ACHN (cell line): ENCODE measurements around the gene SCLY.
"Not testable (repeated sequence)": the region's sequence is repeated elsewhere in the genome, so short reads cannot be mapped to it uniquely, and the experiment has no call there.

Experiments used
- DNase-seq: peaks from one replicate; pipeline ENCODE4 v3.0.0-alpha.2; 2015
- in situ Hi-C: cut with HindIII; loops from 2 replicates; pipeline ENCODE4 v1.10.0; 2017; ENCODE audit warnings: low sequenced_read_pairs, low pct_ligation_motif_present, low pct_unique_long_range_greater_than_20kb

The SCLY gene

DNA sequence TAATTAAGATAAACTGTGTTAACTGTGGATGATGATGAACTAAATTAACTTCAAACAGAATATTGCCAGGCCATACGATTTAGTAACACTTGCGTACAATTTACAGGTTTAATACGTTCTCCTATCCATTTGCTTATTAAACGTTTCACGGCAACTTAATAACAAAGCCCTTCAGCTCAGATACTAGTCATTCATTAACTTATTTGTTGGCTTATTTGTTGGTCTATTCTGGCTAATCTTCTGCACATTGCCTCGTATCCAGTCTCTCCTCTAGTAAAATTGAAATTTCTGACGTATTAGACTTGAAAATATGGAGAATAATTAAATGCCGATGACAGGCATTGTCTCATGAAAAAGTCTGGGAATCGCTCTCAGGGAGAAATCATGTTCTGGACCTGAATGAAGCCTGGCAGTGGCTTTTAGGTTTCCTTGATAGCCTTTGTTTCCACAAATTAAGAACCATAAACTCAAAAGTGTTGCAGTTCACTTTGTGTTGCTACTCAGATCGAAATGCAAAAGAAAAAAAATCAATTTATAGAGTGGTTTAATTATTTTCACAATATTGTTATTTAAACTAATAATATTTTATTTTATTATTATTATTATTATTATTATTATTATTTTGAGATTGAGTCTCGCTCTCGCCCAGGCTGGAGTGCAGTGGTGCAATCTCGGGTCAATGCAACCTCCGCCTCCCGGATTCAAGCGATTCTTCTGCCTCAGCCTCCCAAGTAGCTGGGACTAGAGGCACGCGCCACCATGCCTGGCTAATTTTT, 4.5 kb downstream of the SCLY start:
- DNase-seq = no peak
- in situ Hi-C loops = no loop called here

DNA sequence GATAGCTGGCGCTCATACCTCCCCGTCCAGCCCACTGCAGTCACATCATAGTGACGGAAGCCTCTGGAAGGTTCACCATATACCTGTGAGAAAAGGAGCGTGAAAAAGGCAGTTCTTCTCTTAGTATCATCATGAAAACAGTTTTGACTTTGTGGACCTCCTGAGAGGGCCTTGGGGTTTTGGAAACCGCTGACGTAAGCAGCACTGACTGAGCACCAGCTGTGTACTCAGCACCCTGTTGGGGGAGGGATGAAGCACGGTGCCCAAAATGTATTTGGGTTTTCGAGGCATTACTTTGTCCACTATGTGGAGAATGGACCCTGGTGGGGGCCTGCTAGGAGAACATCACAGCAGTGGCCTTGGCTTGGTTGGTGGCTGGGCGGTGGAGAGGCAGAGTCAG, 5.4 kb downstream of the SCLY start:
- no peak for DNase-seq
- in situ Hi-C loops = no loop called here

- DNase-seq, in situ Hi-C loops: not testable (repeated sequence)
Observed at GRCh38 chr2:238066718-238067117, 5.9 kb downstream of the SCLY start.

GRCh38 chr2:238067939-238068338, 7.1 kb downstream of the SCLY start:
- DNase-seq = no peak

GRCh38 chr2:238069021-238069709, 8.4 kb downstream of the SCLY start:
- DNase-seq = no peak
- in situ Hi-C loops = no loop called here

More at GRCh38 chr2:238067939-238068338, 7.1 kb downstream of the SCLY start:
- in situ Hi-C loops = no loop called here

GRCh38 chr2:238069877-238070276, 9.1 kb downstream of the SCLY start:
- DNase-seq = no peak
- in situ Hi-C loops = no loop called here

DNA sequence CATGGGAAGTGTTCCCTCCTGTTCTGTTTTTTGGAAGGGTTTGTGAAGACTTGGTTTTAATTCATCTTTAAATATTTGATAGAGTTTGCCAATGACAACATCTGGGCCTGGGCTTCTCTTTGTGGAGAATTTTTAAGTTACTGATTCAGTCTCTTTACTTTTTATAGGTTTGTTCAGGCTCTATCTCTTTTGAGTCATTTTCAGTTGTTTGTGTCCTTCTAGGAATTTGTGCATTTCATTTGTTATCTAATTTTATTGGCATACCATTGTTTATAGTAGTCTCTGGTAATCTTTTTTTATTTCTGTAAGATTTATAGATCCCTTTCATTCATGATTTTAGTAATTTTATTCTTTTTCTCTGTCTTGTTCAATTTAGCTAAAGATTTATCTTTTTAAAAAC, 14.6 kb downstream of the SCLY start:
- in situ Hi-C loops = no loop called here

GRCh38 chr2:238077292-238077691, 16.5 kb downstream of the SCLY start:
- DNase-seq = no peak
- in situ Hi-C loops = no loop called here

More for the DNA sequence above, 14.6 kb downstream of the SCLY start:
- DNase-seq = no peak

- no peak for DNase-seq
- in situ Hi-C loops = no loop called here
Observed at GRCh38 chr2:238079874-238080327, 19.1 kb downstream of the SCLY start.

DNA sequence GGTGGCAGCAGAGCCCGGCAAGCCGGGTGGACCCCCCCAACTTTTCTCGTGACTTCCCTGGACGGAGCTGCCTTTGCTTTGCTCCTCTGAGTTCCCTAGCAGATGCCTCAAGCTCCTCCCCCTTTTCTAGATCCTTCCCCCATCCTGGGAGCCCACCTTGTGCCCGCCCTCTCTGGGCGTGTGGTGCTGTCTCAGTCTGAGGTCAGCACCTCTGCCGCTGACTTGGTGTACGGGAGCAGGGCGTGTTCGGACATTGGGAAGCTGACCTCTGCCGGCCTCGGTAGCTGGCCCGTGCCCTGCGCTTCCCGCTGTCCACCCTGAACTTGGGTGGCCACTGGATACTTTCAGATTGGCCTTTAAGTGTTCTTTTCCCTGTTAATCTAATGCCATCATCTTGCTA, 19.7 kb downstream of the SCLY start:
- in situ Hi-C loops = no loop called here
- DNase-seq = no peak

GRCh38 chr2:238081150-238081549, 20.3 kb downstream of the SCLY start:
- in situ Hi-C loops = no loop called here
- DNase-seq = no peak

GRCh38 chr2:238081561-238081960, 20.8 kb downstream of the SCLY start:
- no peak for DNase-seq
- in situ Hi-C loops = no loop called here

- no peak for DNase-seq
- in situ Hi-C loops = no loop called here
Observed at GRCh38 chr2:238082151-238082550, 21.4 kb downstream of the SCLY start.

GRCh38 chr2:238082827-238083226, 22.0 kb downstream of the SCLY start:
- in situ Hi-C loops = no loop called here
- DNase-seq = no peak

DNA sequence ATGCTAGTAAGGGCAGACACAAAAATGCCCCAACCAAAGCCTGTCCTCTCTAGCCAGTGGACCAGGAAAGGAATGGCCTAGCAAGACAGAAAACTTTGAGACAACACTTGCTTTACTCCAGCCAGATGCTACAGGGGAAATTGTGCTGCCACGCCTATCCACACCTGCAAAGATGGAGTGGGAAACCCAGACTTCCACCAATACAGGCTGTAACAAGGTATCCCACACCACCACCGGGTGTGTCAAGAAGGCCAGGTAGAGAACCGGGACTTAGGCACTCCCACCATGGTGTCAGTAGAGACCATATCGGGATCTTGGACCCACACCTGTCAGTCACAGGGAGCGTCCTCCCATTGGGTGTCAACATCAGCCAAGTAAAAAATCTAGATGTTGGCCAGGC, 23.1 kb downstream of the SCLY start:
- in situ Hi-C loops = no loop called here
- DNase-seq = no peak

- no peak for DNase-seq
- in situ Hi-C loops = no loop called here
Observed at GRCh38 chr2:238084761-238085160, 24.0 kb downstream of the SCLY start.

DNA sequence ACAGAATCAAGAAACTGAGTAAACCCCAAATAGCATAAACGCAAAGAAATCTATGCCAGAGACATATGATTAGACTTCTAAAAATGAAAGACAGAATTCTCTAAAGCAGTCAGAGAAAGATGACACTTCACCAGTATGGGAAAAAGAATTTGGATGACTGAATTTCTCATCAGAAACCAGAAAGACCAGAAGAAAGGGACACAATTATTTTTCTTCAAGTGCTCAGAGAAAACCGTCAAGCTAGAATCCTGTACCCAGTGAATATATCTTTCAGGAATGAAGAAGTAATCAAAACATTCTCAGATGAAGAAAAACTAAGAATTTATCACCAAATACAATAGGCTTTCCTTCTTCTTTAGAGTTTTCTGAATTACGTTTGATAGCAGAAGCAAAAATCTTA, 25.1 kb downstream of the SCLY start:
- no peak for DNase-seq
- in situ Hi-C loops = no loop called here

DNA sequence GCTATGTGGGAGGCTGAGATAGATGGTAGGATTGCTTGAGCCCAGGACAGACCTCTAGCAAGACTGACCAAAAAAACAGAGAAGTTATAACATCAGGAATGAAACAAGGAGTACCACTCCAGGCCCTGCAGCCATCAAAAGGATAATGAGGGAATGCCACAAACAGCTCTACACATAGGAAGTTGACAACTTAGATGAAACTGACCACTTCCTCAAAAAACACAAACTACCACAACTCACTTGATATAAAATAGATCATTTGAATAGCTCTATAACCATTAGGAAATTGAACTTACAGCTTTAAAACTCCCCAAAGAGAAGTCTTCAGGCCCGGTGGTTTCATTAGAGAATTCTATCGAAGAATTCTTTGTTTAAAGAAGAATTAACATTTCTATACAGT, 26.4 kb downstream of the SCLY start:
- no peak for DNase-seq
- in situ Hi-C loops = no loop called here

DNA sequence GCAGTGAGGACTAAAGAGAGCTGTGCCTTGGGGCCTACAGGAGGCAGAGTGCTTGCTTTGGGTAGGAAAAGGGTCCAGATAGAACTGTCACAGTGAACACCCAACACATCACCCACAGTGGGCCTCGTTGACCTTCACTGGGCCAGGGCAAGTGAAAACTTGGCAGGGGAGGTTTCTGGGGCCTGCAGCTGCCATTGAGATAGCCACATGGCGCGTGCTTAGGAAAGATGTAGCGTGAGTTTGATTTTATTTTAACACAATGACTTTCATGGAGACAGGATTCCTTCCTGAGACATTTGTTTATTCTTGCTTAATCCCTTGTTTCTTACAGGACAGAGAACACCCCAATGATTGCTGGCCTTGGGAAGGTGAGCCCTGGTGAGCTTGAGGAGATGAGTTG, 30.1 kb downstream of the SCLY start:
- no peak for DNase-seq
- in situ Hi-C loops = no loop called here

DNA sequence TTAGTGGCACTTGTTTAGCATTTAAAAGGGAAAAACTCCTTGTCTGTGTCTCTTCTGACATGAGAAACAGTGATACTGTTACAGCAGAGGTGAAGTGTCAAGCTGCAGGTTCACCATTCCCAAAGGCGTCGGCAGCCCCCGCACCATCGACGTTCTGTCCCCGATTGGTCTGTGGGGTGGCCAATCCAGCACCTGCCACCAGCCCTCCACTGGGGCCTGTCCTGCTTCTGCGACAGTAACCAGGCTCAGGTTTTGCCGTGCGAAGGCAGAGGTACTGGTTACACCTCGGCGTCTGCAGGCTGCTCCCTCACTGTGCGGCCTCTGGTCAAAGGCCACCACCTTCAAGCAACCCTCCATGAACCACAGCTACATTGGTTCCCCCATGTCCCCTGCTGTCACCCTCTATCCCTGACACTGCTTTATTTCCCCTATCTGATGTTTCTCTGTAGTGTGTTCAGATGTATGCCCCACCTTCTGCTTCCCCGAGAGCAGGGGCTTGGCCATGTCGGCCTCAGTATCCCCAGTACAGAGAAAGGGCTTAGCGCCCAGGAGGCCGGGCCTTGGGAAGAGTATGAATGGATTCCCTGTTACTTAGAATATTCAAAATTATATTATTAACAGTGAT, 30.7 kb downstream of the SCLY start:
- no peak for DNase-seq
- in situ Hi-C loops = no loop called here
